Caco-2 (cell line): Measurements from ENCODE around the gene GDPD4. TPM values are rescaled to one million over a fixed set of nuclear protein-coding genes. Genes with fewer than 3 reads are reported as not detected.

ENCODE experiments used
- BruUV-seq: library from RNA; stranded (reverse); fragments of 400-500 nt; replicated peaks from 2 replicates; lab custom pipeline; 2021; lab: Mats Ljungman, UMichigan
- CTCF ChIA-PET: fragments of 300-600 bp; sonication (Branson Sonifier 250); formaldehyde crosslinking; loops from one replicate; lab custom pipeline; 2022; ENCODE audit warnings: antibody characterized with exemption; lab: Charles Lee
- POLR2A ChIA-PET: fragments of 300-600 bp; sonication (Branson Sonifier 250); formaldehyde crosslinking; loops from one replicate; lab custom pipeline; 2022; ENCODE audit warnings: antibody characterized with exemption; lab: Charles Lee
- DNase-seq, 2 experiments: peaks; one replicate each; pipeline versions ENCODE4 v3.0.0 to v3.0.0-alpha.2; 2020 to 2022
- H3K27me3 ChIP-seq: replicated peaks from 2 replicates; pipeline ENCODE4 v1.6.0; 2011; ENCODE audit warnings: low read length; ENCODE audit not compliant: control insufficient read depth, insufficient read depth
- H3K36me3 ChIP-seq: 2 replicates; pipeline ENCODE4 v1.5.1; 2011; ENCODE audit warnings: low read length; ENCODE audit not compliant: control insufficient read depth, insufficient read depth
- H3K4me1 ChIP-seq: fragments of 250-450 bp; sonication (Bioruptor Pico); 2 replicates; pipeline ENCODE4 v1.5.1; 2020; ENCODE audit warnings: mild to moderate bottlenecking
- H3K4me3 ChIP-seq: 2 replicates; pipeline ENCODE4 v1.5.1; 2011; ENCODE audit warnings: low read depth, mild to moderate bottlenecking, control low read depth, low read length
- H3K9me3 ChIP-seq: fragments of 250-450 bp; sonication (Bioruptor Pico); 2 replicates; pipeline ENCODE4 v1.5.1; 2020; ENCODE audit warnings: mild to moderate bottlenecking, moderate library complexity
- H3K27ac Mint-ChIP-seq: one replicate; pipeline ENCODE4 v1.8.0; 2022; ENCODE audit warnings: mixed read lengths; ENCODE audit not compliant: unreplicated experiment
- H3K27me3 Mint-ChIP-seq: one replicate; pipeline ENCODE4 v1.8.0; 2022; ENCODE audit warnings: mixed read lengths; ENCODE audit not compliant: insufficient read depth, unreplicated experiment
- H3K36me3 Mint-ChIP-seq: one replicate; pipeline ENCODE4 v1.8.0; 2022; ENCODE audit warnings: mild to moderate bottlenecking, mixed read lengths; ENCODE audit not compliant: insufficient read depth, unreplicated experiment
- H3K4me1 Mint-ChIP-seq: one replicate; pipeline ENCODE4 v1.8.0; 2022; ENCODE audit warnings: low read depth, mixed read lengths; ENCODE audit not compliant: unreplicated experiment
- H3K4me3 Mint-ChIP-seq: one replicate; pipeline ENCODE4 v1.8.0; 2022; ENCODE audit warnings: mild to moderate bottlenecking, moderate library complexity, mixed read lengths; ENCODE audit not compliant: unreplicated experiment
- H3K9me3 Mint-ChIP-seq: one replicate; pipeline ENCODE4 v1.8.0; 2022; ENCODE audit warnings: mixed read lengths; ENCODE audit not compliant: unreplicated experiment
- intact Hi-C: fragments of 100-400 bp; cut with micrococcal nuclease; formaldehyde crosslinking; loops from one replicate; pipeline ENCODE4 v1.10.0; 2022; ENCODE audit not compliant: unreplicated experiment
- total RNA-seq: library from RNA; stranded (reverse); gene quantifications from 2 replicates; pipeline ENCODE4 v1.2.3, GENCODE V29; 2022
- TF ChIP-seq, protein P1 (sequence below), 2 experiments: fragments of 200-600 bp in 1 of 2; IDR thresholded peaks; 1 replicate in 1 of 2; 2 replicates in 1 of 2; pipeline versions ENCODE4 v1.5.1 to v1.8.0; 2011 to 2022; ENCODE audit warnings: antibody characterized with exemption in 1 of 2, control low read depth in 1 of 2, inconsistent platforms in 1 of 2, low read depth in 1 of 2, low read length in 1 of 2, mild to moderate bottlenecking in 1 of 2, moderate library complexity in 1 of 2; ENCODE audit not compliant: insufficient read depth in 1 of 2, severe bottlenecking in 1 of 2, unreplicated experiment in 1 of 2

Gene GDPD4
- total RNA-seq, 1 experiment from 2014 or later = not detected

DNA sequence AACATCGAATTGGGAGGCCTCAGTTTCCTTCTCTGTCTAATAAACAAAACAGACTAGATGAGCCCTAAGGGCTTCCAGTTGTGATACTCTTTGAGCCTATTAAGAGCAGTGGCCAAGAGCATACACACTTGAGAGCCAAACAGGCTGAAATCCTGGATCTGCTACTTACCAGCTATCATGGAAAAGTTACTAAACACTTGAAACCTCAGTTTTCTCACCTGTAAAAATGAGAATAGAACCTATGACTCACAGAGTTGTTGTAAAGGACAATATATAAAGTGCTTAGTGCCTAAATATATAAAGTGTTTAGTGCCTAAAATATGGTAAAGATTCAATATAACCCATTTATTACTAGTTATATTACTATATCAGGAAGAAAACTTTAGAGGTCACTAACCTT is 23.7 kb upstream of the GDPD4 start:
- DNase-seq = no peak
- ChIA-PET POLR2A (no interaction called here), CTCF (interaction anchor here (0.7 kb wide), 1 partner anchor 9 kb away, joined by 3 read pairs; no protein-coding TSS in a partner anchor)
- Mint-ChIP-seq H3K4me3 (no peak overlapping the region), H3K4me1 (no peaks in the 10 kb centered on the region), H3K36me3 (no peaks in the 10 kb centered on the region), H3K27me3 (no peaks in the 10 kb centered on the region), H3K27ac (no peak overlapping the region), H3K9me3 (no peaks in the 10 kb centered on the region)
- no TSS peak for BruUV-seq
- Histone ChIP-seq H3K27me3 (no peaks in the 10 kb centered on the region), H3K4me3 (no peak overlapping the region), H3K9me3 (no peaks in the 10 kb centered on the region), H3K36me3 (peaks cover 4% of the 10 kb centered on the region; the same call in 1 of the 2 replicates), H3K4me1 (no peaks in the 10 kb centered on the region)
- TF ChIP-seq, protein P1, sequence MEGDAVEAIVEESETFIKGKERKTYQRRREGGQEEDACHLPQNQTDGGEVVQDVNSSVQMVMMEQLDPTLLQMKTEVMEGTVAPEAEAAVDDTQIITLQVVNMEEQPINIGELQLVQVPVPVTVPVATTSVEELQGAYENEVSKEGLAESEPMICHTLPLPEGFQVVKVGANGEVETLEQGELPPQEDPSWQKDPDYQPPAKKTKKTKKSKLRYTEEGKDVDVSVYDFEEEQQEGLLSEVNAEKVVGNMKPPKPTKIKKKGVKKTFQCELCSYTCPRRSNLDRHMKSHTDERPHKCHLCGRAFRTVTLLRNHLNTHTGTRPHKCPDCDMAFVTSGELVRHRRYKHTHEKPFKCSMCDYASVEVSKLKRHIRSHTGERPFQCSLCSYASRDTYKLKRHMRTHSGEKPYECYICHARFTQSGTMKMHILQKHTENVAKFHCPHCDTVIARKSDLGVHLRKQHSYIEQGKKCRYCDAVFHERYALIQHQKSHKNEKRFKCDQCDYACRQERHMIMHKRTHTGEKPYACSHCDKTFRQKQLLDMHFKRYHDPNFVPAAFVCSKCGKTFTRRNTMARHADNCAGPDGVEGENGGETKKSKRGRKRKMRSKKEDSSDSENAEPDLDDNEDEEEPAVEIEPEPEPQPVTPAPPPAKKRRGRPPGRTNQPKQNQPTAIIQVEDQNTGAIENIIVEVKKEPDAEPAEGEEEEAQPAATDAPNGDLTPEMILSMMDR (IDR thresholded peaks at IDR 0.05; ENCODE audit: insufficient read depth in 1 of 2, low read depth in 1 of 2, low read length in 1 of 2, severe bottlenecking in 1 of 2, unreplicated experiment in 1 of 2) = no peak
- intact Hi-C loops = no loop called here

DNA sequence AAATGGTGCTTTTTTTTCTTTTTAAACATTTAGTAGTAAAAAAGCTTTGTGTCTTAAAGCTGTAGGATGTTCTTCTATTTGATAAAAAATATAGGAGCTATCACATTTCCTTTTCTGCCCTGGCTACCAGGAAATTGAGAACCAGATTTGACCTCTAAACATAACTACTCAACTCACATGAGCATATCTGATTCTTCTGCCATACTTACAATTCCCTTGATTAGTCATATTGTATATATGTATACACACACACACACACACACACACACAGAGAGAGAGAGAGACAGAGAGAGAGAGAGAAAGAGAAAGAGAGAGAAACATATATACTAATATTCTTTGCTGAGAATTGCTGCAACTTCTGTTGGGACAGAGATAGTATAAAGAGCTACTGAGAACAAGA is 23.0 kb upstream of the GDPD4 start:
- intact Hi-C loops = no loop called here
- Mint-ChIP-seq H3K9me3 (no peaks in the 10 kb centered on the region), H3K27me3 (no peaks in the 10 kb centered on the region), H3K4me1 (no peaks in the 10 kb centered on the region), H3K4me3 (no peak overlapping the region), H3K27ac (no peak overlapping the region), H3K36me3 (no peaks in the 10 kb centered on the region)
- no peaks in the 10 kb centered on the region for H3K4me1 ChIP-seq
- ChIA-PET POLR2A (no interaction called here), CTCF (interaction anchor here (0.7 kb wide), 1 partner anchor 10 kb away, joined by 3 read pairs; no protein-coding TSS in a partner anchor)
- no peaks in the 10 kb centered on the region for H3K9me3 ChIP-seq
- TF ChIP-seq, protein P1 (IDR thresholded peaks at IDR 0.05; ENCODE audit: insufficient read depth in 1 of 2, low read depth in 1 of 2, low read length in 1 of 2, severe bottlenecking in 1 of 2, unreplicated experiment in 1 of 2) = no peak
- H3K36me3 ChIP-seq = peaks cover 4% of the 10 kb centered on the region; the same call in 1 of the 2 replicates
- BruUV-seq = no TSS peak
- no peaks in the 10 kb centered on the region for H3K27me3 ChIP-seq
- DNase-seq = no peak
- H3K4me3 ChIP-seq = no peak overlapping the region

DNA sequence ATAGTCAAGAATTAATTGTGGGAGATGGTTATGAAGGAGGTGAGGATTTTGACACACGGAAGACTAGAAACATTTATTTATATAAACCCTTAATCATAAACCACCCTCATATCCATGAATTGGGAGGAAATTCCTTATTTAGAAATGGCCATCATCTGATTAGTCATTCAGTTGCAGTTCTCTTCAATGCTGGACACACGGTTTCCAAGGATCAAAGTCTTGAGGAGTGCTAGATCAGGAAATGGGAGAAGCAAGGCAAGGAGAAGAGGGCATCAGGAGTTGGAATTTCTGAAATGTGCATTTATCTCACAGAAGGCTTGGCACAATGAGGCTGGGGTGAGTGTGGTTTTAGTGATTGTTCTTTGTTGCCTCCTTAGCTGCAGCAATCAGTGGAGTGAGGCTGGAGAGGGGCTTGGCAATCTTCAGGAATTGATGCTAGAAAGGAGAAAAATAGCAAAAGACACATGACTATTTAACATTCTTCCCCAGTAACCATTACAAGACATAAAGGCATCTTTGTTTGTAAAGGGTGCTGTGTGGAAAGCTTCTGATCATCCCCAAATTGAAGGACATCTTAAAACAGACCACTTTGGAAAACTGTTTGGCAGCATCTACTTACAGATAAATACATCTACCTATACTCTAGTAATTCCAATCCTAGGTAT is 21.6 kb upstream of the GDPD4 start:
- no peaks in the 10 kb centered on the region for H3K9me3 Mint-ChIP-seq
- H3K27ac Mint-ChIP-seq = no peak overlapping the region
- no peaks in the 10 kb centered on the region for H3K27me3 ChIP-seq
- no peaks in the 10 kb centered on the region for H3K9me3 ChIP-seq
- H3K27me3 Mint-ChIP-seq = no peaks in the 10 kb centered on the region
- BruUV-seq = no TSS peak
- no peaks in the 10 kb centered on the region for H3K4me1 ChIP-seq
- DNase-seq = no peak
- no peak overlapping the region for H3K4me3 ChIP-seq
- H3K36me3 Mint-ChIP-seq = no peaks in the 10 kb centered on the region
- CTCF ChIA-PET = interaction anchor here (0.7 kb wide), 1 partner anchor 232 kb away, joined by 3 read pairs; no protein-coding TSS in a partner anchor
- no peaks in the 10 kb centered on the region for H3K4me1 Mint-ChIP-seq
- POLR2A ChIA-PET = no interaction called here
- TF ChIP-seq, protein P1 (IDR thresholded peaks at IDR 0.05; ENCODE audit: insufficient read depth in 1 of 2, low read depth in 1 of 2, low read length in 1 of 2, severe bottlenecking in 1 of 2, unreplicated experiment in 1 of 2) = no peak
- peaks cover 4% of the 10 kb centered on the region; the same call in 1 of the 2 replicates for H3K36me3 ChIP-seq
- no peak overlapping the region for H3K4me3 Mint-ChIP-seq
- intact Hi-C loops = no loop called here
